ENCODE data around the gene FAR2.
"Not testable (repeated sequence)": the region's sequence is repeated elsewhere in the genome, so short reads cannot be mapped to it uniquely, and the experiment has no call there.

FAR2 gene

DNA sequence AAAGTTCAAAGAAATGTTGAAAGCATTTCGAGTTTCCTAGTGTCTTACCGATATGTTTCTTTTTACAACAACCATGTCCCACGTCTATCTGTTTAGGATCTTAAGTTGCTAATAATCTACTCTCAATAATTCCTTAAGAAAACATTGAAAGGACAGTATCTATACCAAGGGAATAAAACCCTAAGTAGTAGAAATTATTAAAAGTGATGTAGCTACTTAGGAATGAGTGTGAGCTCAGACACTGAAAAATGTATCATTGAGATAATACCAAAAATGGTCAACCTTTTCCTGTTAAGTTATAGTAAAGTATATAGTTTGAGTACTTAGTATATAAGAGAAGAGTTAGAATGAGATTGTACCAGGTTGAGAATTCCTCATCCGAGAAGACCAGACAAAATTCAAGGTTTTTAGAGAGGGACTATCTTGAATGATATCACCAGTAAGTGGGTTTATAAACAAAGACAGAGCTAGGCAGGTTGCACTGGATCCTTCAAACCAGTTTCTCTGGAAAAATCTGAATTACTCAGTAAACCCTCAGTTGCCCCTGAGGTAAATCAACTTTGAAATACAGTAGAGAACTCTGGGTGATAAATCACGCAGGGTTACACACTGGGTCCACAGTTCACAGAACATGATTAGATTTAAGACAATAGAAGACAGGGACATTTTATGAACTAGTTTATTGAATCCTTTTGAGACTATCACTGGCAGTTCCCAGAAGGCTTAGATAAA is 135.1 kb downstream of the FAR2 start:
- FAIRE-seq: no peak
- no peak for DNase-seq (ENCODE audit: insufficient read length, low spot score)
- TF ChIP-seq POLR2AphosphoS5 (IDR thresholded peaks at IDR 0.05; ENCODE audit: low read depth, low read length): no peak
- TF ChIP-seq TAF1 (IDR thresholded peaks at IDR 0.05; ENCODE audit: low read depth, low read length): no peak
- no peak for TF ChIP-seq PAX5 (IDR thresholded peaks at IDR 0.05; ENCODE audit: insufficient read depth, low read length, severe bottlenecking)
- no peak for TF ChIP-seq POLR2A (IDR thresholded peaks at IDR 0.05; ENCODE audit: low read depth, low read length)
- no peak for TF ChIP-seq POU2F2 (IDR thresholded peaks at IDR 0.05; ENCODE audit: low read depth, low read length)
- no peak for TF ChIP-seq SPI1 (IDR thresholded peaks at IDR 0.05; ENCODE audit: low read depth, low read length)

DNA sequence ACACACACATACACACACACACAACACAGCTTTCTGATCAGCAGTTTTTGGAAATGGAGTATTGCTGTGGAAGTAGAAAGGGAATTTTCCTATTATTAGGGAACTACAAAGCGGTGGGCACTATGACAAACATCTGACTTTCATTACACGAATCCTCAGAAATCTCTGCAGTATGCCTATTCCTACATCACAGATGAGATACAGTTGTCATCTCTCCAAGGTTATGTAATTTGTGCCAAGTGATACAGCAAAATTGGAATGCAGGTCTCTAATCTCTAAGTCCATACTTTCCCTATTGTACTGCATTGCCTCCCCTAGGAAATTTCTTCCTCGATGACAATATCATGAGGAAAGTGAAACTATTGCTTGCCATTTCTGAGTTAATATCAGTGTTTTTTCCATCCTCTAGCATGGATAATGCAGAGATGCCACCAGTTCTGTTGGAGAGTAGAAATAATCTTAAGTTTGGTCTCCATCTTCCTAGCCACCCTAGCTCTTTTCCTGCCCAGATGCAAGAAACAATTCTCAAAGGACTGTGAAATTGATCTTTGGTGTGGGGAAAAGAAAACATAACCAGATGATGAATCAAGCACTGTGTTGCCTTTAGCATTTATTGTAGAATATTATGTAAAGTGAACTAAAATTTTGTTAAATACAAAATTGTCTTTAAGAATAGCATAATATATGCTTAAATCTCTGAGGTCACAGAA is 137.2 kb downstream of the FAR2 start:
- no peak for TF ChIP-seq POLR2AphosphoS5 (IDR thresholded peaks at IDR 0.05; ENCODE audit: low read depth, low read length)
- TF ChIP-seq POLR2A (IDR thresholded peaks at IDR 0.05; ENCODE audit: low read depth, low read length): no peak
- no peak for TF ChIP-seq TAF1 (IDR thresholded peaks at IDR 0.05; ENCODE audit: low read depth, low read length)
- TF ChIP-seq POU2F2 (IDR thresholded peaks at IDR 0.05; ENCODE audit: low read depth, low read length): no peak
- TF ChIP-seq SPI1 (IDR thresholded peaks at IDR 0.05; ENCODE audit: low read depth, low read length): no peak
- TF ChIP-seq PAX5 (IDR thresholded peaks at IDR 0.05; ENCODE audit: insufficient read depth, low read length, severe bottlenecking): no peak
- no peak for FAIRE-seq
- DNase-seq (ENCODE audit: insufficient read length, low spot score): no peak

DNA sequence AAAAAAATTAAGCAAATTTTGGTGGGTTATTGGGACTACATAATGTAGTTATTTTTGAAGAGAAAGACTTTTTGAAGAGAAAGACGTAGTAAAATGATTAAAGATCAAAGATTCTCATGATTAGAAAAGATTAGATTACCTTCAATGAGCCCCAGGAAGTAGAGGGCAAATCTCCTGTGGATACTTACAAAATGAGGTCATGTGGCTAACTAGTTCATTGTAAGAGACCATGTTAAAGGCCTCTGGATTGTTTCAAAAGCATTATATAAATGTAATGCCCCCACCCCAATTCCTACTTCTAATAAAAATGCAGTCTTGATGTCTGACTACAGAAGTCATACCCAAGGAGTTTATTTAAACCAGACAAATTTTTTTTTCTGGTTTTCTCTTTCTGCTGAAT is 138.5 kb downstream of the FAR2 start:
- FAIRE-seq (no peak), DNase-seq (ENCODE audit: insufficient read length, low spot score) (no peak)
- TF ChIP-seq PAX5 (IDR thresholded peaks at IDR 0.05; ENCODE audit: insufficient read depth, low read length, severe bottlenecking): no peak
- no peak for TF ChIP-seq POLR2AphosphoS5 (IDR thresholded peaks at IDR 0.05; ENCODE audit: low read depth, low read length)
- no peak for TF ChIP-seq SPI1 (IDR thresholded peaks at IDR 0.05; ENCODE audit: low read depth, low read length)
- TF ChIP-seq POLR2A (IDR thresholded peaks at IDR 0.05; ENCODE audit: low read depth, low read length): no peak
- TF ChIP-seq POU2F2 (IDR thresholded peaks at IDR 0.05; ENCODE audit: low read depth, low read length): no peak
- no peak for TF ChIP-seq TAF1 (IDR thresholded peaks at IDR 0.05; ENCODE audit: low read depth, low read length)

DNA sequence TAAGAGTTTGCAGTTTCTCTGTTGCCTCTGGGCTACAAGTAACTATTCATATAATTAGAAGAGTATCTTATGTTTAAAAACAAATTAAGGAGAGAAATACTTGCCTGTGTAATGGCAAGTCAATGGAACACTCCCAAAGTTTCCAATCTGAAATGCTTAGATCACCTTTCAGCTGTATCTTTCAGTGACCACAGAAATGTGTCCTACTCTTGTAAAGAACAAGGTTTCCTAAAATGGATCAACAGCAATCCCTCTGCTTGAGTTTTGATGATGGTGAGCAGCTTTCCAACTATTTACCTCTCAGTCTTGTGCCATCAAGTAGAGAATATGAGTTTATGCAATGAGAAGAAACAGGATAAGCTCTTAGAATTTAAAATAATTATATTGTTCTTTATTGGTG is 139.0 kb downstream of the FAR2 start:
- DNase-seq (ENCODE audit: insufficient read length, low spot score): no peak
- FAIRE-seq: no peak
- no peak for TF ChIP-seq POLR2AphosphoS5 (IDR thresholded peaks at IDR 0.05; ENCODE audit: low read depth, low read length)
- no peak for TF ChIP-seq TAF1 (IDR thresholded peaks at IDR 0.05; ENCODE audit: low read depth, low read length)
- no peak for TF ChIP-seq POU2F2 (IDR thresholded peaks at IDR 0.05; ENCODE audit: low read depth, low read length)
- no peak for TF ChIP-seq POLR2A (IDR thresholded peaks at IDR 0.05; ENCODE audit: low read depth, low read length)

DNA sequence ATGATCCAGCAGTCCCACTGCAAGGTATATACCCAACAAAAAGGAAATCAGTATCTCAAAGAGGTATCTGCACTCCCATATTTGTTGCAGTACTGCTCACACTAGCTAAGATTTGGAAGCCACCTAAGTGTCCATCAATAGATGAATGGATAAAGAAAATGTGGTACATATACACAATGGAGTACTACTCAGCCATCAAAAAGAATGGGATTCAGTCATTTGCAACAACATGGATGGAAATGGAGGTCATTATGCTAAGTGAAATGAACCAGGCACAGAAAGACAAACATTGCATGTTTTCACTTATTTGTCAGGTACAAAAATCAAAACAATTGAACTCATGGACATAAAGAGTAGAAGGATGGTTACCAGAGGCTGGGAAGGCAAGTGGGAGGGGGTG is 141.4 kb downstream of the FAR2 start:
- DNase-seq (ENCODE audit: insufficient read length, low spot score); FAIRE-seq: not testable (repeated sequence)

DNA sequence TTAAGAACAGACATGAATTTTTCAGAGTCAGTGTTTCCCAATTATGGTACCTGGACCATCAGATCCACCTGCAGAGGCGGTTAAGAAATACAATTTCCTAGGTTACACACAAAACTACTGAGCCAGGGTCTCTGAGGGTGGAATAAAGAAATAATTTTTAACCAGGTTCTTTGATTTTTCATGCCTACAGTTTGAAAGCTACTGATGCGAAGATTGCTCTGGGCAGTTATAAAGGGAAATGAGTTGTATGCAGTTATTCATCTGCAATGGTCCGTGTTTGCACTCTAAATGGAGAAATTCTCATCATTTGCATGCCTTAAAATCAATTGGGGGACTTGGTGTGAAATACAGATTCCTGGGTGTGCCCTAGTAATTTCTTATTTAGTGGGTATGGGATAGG is 142.1 kb downstream of the FAR2 start:
- TF ChIP-seq TAF1 (IDR thresholded peaks at IDR 0.05; ENCODE audit: low read depth, low read length): no peak
- TF ChIP-seq POU2F2 (IDR thresholded peaks at IDR 0.05; ENCODE audit: low read depth, low read length): no peak
- FAIRE-seq (no peak), DNase-seq (ENCODE audit: insufficient read length, low spot score) (no peak)

DNA sequence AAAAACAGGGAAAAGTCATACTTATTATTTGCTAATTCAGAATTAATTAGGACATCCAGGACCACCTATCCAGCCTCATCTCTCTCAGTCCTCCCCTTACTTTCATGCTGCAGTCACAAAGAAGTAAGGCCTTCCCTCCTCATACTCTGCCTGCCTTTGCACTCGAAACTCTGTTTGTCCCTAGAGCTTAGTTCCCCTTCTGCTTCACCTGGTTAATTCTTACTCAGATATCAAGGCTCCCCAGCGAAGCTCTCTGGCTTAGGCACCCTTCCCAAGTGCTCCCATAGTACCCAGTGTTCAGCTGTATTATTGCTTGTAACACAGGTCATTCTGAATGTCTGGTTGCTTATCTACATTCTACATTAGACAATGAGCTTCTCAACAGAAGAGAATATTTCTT is 150.6 kb downstream of the FAR2 start:
- FAIRE-seq: no peak
- no peak for DNase-seq (ENCODE audit: insufficient read length, low spot score)

DNA sequence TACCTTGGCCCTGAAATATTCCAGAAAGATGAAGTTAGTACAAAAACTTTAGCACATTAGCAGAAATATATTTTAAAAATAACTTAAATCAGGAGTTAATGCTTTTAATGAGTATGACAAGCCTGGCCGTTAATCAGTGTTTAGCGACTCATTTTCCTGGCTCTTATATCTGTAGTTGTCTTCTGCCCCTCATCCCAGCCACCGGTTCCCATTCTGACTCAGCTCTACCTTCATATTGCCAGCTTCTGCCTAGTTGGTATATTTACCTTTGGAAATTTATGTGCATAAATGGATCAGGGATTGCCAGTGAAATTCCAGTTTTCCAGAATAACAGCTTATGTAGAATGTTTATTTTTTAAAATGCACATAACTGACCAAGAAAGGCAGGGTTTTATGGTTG is 152.0 kb downstream of the FAR2 start:
- FAIRE-seq: no peak

More for the DNA sequence above, 150.6 kb downstream of the FAR2 start:
- no peak for TF ChIP-seq PAX5 (IDR thresholded peaks at IDR 0.05; ENCODE audit: insufficient read depth, low read length, severe bottlenecking)
- no peak for TF ChIP-seq POLR2AphosphoS5 (IDR thresholded peaks at IDR 0.05; ENCODE audit: low read depth, low read length)
- TF ChIP-seq POU2F2 (IDR thresholded peaks at IDR 0.05; ENCODE audit: low read depth, low read length): no peak
- TF ChIP-seq TAF1 (IDR thresholded peaks at IDR 0.05; ENCODE audit: low read depth, low read length): no peak
- TF ChIP-seq POLR2A (IDR thresholded peaks at IDR 0.05; ENCODE audit: low read depth, low read length): no peak
- no peak for TF ChIP-seq SPI1 (IDR thresholded peaks at IDR 0.05; ENCODE audit: low read depth, low read length)

DNA sequence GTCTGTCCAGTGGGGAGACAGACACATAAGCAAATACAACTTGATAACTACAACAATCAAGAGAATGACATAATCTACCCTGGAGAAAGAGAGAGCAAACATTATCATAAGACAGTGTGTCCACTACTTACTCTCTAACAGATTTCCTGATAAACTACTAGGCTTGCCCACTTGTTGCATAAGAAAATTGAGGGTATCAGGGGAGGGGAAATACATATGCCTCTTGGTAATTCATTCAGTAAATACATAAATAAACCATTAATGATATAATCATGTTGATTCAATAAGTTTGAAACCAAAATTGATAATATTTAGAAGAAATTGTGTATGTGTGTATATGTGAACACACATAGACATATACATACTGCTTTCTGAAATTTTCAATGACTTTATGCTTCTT is 155.3 kb downstream of the FAR2 start:
- DNase-seq (ENCODE audit: insufficient read length, low spot score): no peak
- TF ChIP-seq POU2F2 (IDR thresholded peaks at IDR 0.05; ENCODE audit: low read depth, low read length) (no peak), TAF1 (IDR thresholded peaks at IDR 0.05; ENCODE audit: low read depth, low read length) (no peak), POLR2A (IDR thresholded peaks at IDR 0.05; ENCODE audit: low read depth, low read length) (no peak), POLR2AphosphoS5 (IDR thresholded peaks at IDR 0.05; ENCODE audit: low read depth, low read length) (no peak), PAX5 (IDR thresholded peaks at IDR 0.05; ENCODE audit: insufficient read depth, low read length, severe bottlenecking) (no peak), SPI1 (IDR thresholded peaks at IDR 0.05; ENCODE audit: low read depth, low read length) (no peak)
- FAIRE-seq: no peak

More for the DNA sequence above, 152.0 kb downstream of the FAR2 start:
- TF ChIP-seq POU2F2 (IDR thresholded peaks at IDR 0.05; ENCODE audit: low read depth, low read length) (no peak), SPI1 (IDR thresholded peaks at IDR 0.05; ENCODE audit: low read depth, low read length) (no peak), PAX5 (IDR thresholded peaks at IDR 0.05; ENCODE audit: insufficient read depth, low read length, severe bottlenecking) (no peak), POLR2A (IDR thresholded peaks at IDR 0.05; ENCODE audit: low read depth, low read length) (no peak), POLR2AphosphoS5 (IDR thresholded peaks at IDR 0.05; ENCODE audit: low read depth, low read length) (no peak), TAF1 (IDR thresholded peaks at IDR 0.05; ENCODE audit: low read depth, low read length) (no peak)
- no peak for DNase-seq (ENCODE audit: insufficient read length, low spot score)

DNA sequence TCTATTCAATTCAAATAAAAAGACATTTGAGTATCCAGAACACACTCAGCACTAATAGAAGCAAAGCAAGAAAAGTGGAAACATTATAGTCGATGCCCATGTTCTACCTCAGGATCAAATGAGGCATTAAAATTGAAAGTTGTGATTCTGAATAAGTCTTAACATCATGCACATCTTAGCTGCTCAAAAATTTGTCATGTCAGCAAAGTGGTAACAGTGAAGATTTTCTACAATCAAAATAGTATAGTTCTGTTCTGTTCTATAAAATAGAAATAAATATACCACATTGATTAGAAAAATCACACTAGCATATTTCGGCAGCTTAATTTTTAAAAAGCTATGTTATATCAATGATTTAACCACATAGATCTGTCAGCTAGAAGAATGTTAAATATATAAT is 157.2 kb downstream of the FAR2 start:
- no peak for TF ChIP-seq PAX5 (IDR thresholded peaks at IDR 0.05; ENCODE audit: insufficient read depth, low read length, severe bottlenecking)
- DNase-seq (ENCODE audit: insufficient read length, low spot score) (no peak), FAIRE-seq (no peak)

Measured in GM12891 (cell line).